ENCODE results near the gene SDK2. TPM values are rescaled to one million over a fixed set of nuclear protein-coding genes. Genes with fewer than 3 reads are reported as not detected.
A peak's percentile ranks its signal among the peaks of the same experiment; 100 is the strongest.

The SDK2 gene
- total RNA-seq, 6 experiments from 2014 or later: 0.11 to 0.46 (median 0.25) TPM

GRCh38 chr17:73331060-73331459 is 313.2 kb downstream of the SDK2 start:
- Histone ChIP-seq H3K27ac (no peak overlapping the region), H3K36me3 (no peaks in the 10 kb centered on the region), H3K4me1 (no peaks in the 10 kb centered on the region), H3K9me3 (no peaks in the 10 kb centered on the region), H3K27me3 (no peaks in the 10 kb centered on the region), H3K4me3 (no peak overlapping the region)
- TF ChIP-seq CTCF (IDR thresholded peaks at IDR 0.05): no peak
- no peak for TF ChIP-seq POLR2A (IDR thresholded peaks at IDR 0.05)
- intact Hi-C loops (cut with DNase I): no loop called here
- ATAC-seq (no peak), DNase-seq (no peak)
- WGBS (ENCODE audit: insufficient coverage, low coverage, low lambda C conversion rate, missing lambda C conversion rate): 61% methylated on average over 3 of the region's 3 CpGs

DNA sequence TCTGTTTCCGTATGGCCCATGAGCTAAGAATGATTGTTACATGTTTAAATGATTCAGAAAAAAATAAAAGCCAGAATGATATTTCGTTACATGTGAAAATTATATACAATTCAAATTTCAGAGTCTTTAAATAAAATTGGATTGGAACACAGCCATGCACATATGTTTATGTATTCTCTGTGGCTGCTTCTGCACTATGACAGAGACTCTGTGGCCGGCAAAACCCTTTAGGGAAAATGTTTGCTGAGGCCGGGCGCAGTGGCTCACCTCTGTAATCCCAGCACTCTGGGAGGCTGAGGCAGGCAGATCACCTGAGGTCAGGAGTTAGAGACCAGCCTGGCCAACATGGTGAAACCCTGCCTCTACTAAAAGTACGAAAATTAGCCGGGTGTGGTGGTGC is 316.6 kb downstream of the SDK2 start:
- intact Hi-C loops (cut with DNase I): no loop called here
- no peak for DNase-seq
- TF ChIP-seq CTCF (IDR thresholded peaks at IDR 0.05) (no peak), POLR2A (IDR thresholded peaks at IDR 0.05) (no peak)
- H3K4me3 ChIP-seq: no peak overlapping the region
- H3K27me3 ChIP-seq: no peaks in the 10 kb centered on the region
- H3K27ac ChIP-seq: no peak overlapping the region
- 81% methylated on average over 3 of the region's 7 CpGs for WGBS (ENCODE audit: insufficient coverage, low coverage, low lambda C conversion rate, missing lambda C conversion rate)
- no peaks in the 10 kb centered on the region for H3K4me1 ChIP-seq
- no peaks in the 10 kb centered on the region for H3K9me3 ChIP-seq
- H3K36me3 ChIP-seq: no peaks in the 10 kb centered on the region
- ATAC-seq: no peak

DNA sequence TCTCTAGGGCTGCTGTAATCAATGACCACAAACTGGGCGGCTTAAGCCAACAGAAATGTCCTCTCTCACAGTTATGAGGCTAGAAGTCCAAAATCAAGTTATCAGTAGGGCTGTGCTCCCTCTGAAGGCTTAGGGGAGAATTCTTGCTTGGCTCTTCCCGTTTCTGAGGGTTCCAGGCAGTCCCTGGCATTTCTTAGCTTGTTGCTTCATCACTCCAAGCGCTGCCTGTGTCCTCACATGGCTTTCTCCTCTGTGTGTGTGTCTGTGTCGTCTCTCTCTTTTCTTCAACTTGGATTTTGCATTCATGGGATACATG is 318.8 kb downstream of the SDK2 start:
- no peak for DNase-seq
- Histone ChIP-seq H3K4me1 (no peaks in the 10 kb centered on the region), H3K36me3 (no peaks in the 10 kb centered on the region), H3K27ac (no peak overlapping the region), H3K9me3 (no peaks in the 10 kb centered on the region), H3K27me3 (no peaks in the 10 kb centered on the region), H3K4me3 (no peak overlapping the region)
- peak in 1 of 4 donors; percentile 35 for ATAC-seq
- WGBS (ENCODE audit: insufficient coverage, low coverage, low lambda C conversion rate, missing lambda C conversion rate): 29% methylated on average over 4 of the region's 4 CpGs
- TF ChIP-seq CTCF (IDR thresholded peaks at IDR 0.05) (no peak), POLR2A (IDR thresholded peaks at IDR 0.05) (no peak)
- intact Hi-C loops (cut with DNase I): no loop called here

DNA sequence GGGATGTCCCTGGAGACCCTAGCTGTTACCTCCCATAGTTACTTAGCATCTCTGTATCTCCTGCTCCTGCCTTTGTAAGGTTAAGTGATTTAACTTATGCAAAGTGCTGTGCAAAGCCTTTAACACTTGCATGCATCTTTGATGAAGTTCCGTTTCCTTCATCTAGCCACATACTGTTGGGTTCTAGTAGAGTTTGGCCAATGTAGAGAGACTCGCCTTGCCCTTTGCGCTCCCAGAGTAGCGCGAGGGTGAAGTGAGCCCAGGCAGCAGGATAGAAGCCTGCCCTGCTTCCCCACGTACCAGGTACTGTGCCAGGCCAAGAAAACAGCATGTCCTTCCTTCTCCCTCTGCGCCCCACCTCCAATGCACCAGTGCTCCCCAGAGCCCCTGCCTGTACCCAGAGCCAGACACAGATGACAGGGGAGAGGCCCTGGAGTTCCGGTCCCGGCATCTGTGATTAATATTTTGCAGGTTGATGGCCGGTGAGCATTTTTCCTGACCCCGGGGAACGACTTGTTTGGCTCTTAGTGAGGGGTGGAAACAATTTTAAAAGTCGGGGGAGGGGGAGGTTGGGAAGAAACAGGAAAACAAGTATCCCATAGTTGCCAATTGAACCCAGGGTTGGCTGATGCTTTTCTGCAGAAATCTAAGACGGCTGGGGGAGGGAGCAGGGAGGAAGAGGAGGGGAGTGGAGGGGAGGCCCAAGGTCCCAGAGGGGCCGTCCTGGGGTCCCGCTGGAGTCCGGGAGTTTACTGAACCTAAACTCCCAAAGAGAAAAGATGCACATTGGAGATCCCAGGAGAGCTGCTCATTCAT is 319.3 kb downstream of the SDK2 start:
- 38% methylated on average over 10 of the region's 17 CpGs for WGBS (ENCODE audit: insufficient coverage, low coverage, low lambda C conversion rate, missing lambda C conversion rate)
- Histone ChIP-seq H3K27me3 (no peaks in the 10 kb centered on the region), H3K4me3 (no peak overlapping the region), H3K27ac (no peak overlapping the region), H3K9me3 (no peaks in the 10 kb centered on the region), H3K36me3 (no peaks in the 10 kb centered on the region), H3K4me1 (no peaks in the 10 kb centered on the region)
- intact Hi-C loops (cut with DNase I): no loop called here
- ATAC-seq (no peak), DNase-seq (no peak)
- no peak for TF ChIP-seq CTCF (IDR thresholded peaks at IDR 0.05)
- TF ChIP-seq POLR2A (IDR thresholded peaks at IDR 0.05): no peak

GRCh38 chr17:73324160-73324475 is 320.1 kb downstream of the SDK2 start:
- TF ChIP-seq POLR2A (IDR thresholded peaks at IDR 0.05): no peak
- no peak for TF ChIP-seq CTCF (IDR thresholded peaks at IDR 0.05)
- ATAC-seq (no peak), DNase-seq (no peak)
- 49% methylated on average over 6 of the region's 9 CpGs for whole genome bisulfite sequencing (ENCODE audit: insufficient coverage, low coverage, low lambda C conversion rate, missing lambda C conversion rate)
- no peak overlapping the region for H3K4me3 ChIP-seq
- no peak overlapping the region for H3K27ac ChIP-seq
- H3K9me3 ChIP-seq: no peaks in the 10 kb centered on the region
- intact Hi-C loops (cut with DNase I): no loop called here
- H3K4me1 ChIP-seq: no peaks in the 10 kb centered on the region
- no peaks in the 10 kb centered on the region for H3K27me3 ChIP-seq
- no peaks in the 10 kb centered on the region for H3K36me3 ChIP-seq

Data from right lobe of liver (tissue), 6 donors.